Measurements from ENCODE around the gene CYP2F1.

GRCh38 chr19:41174297-41174928 lies 60.2 kb downstream of the CYP2F1 start:
- no peak for TF ChIP-seq CTCF (IDR thresholded peaks at IDR 0.05; ENCODE audit: low read depth, low read length, missing input control)
- TF ChIP-seq EGR1 (IDR thresholded peaks at IDR 0.05; ENCODE audit: low read depth in 2 of 2), result no peak
- TF ChIP-seq MAX (IDR thresholded peaks at IDR 0.05), result no peak
- TF ChIP-seq SP1 (IDR thresholded peaks at IDR 0.05), result no peak
- TF ChIP-seq RAD21 (IDR thresholded peaks at IDR 0.05), result no peak
- TF ChIP-seq ATF3 (IDR thresholded peaks at IDR 0.05), result no peak
- TF ChIP-seq REST (IDR thresholded peaks at IDR 0.05), result no peak
- TF ChIP-seq YY1 (IDR thresholded peaks at IDR 0.05), result no peak
- no peak for TF ChIP-seq ZBTB33 (IDR thresholded peaks at IDR 0.05)
- no peak for TF ChIP-seq RXRA (IDR thresholded peaks at IDR 0.05)
- no peak for TF ChIP-seq NR2F2 (IDR thresholded peaks at IDR 0.05)
- TF ChIP-seq TAF1 (conservative IDR thresholded peaks at IDR 0.05), result no peak
- TF ChIP-seq GABPA (IDR thresholded peaks at IDR 0.05 in 1 of 2, conservative IDR thresholded peaks at IDR 0.05 in 1 of 2), result no peak
- no peak for TF ChIP-seq JUND (IDR thresholded peaks at IDR 0.05)

Measured in liver (tissue), 3 donors.